K562 (cell line): Measurements from ENCODE around the gene PMF1. TPM values are rescaled to one million over a fixed set of nuclear protein-coding genes. Genes with fewer than 3 reads are reported as not detected.

Source experiments
- ATF4 ChIP-seq: fragments of 450-650 bp; formaldehyde crosslinking; IDR thresholded peaks from 2 replicates; pipeline ENCODE4 v1.4.0; 2022; ENCODE audit warnings: mild to moderate bottlenecking, moderate library complexity
- BHLHE40 ChIP-seq: IDR thresholded peaks from 2 replicates; pipeline ENCODE4 v1.6.1; 2011; ENCODE audit warnings: low read length, improper control_type of control experiment
- E2F8 ChIP-seq: fragments of 450-650 bp; IDR thresholded peaks from 2 replicates; pipeline ENCODE4 v1.7.1; 2018; ENCODE audit warnings: mild to moderate bottlenecking, low read depth; ENCODE audit not compliant: partially characterized antibody
- GABPA ChIP-seq: fragments of 200-800 bp; sonication (Bioruptor generic); conservative IDR thresholded peaks from 2 replicates; pipeline ENCODE4 v1.6.1; 2016; ENCODE audit warnings: low read depth, missing genetic modification characterization, missing compliant biosample characterization
- HDAC1 ChIP-seq, 2 experiments: fragments of 450-650 bp; IDR thresholded peaks; 2 replicates each; pipeline ENCODE4 v1.6.1; 2016 to 2017; ENCODE audit warnings: inconsistent platforms in 1 of 2, mild to moderate bottlenecking in 1 of 2, moderate library complexity in 1 of 2
- HEY1 ChIP-seq: fragments of 250-450 bp; sonication (Bioruptor Pico); IDR thresholded peaks from 2 replicates; pipeline ENCODE4 v1.5.0; 2020; ENCODE audit warnings: mild to moderate bottlenecking, moderate library complexity, borderline replicate concordance
- HMBOX1 ChIP-seq: sonication (generic); IDR thresholded peaks from 2 replicates; pipeline ENCODE4 v1.6.1; 2016
- KDM2B ChIP-seq: fragments of 250-450 bp; sonication (Bioruptor Pico); IDR thresholded peaks from 2 replicates; pipeline ENCODE4 v1.8.0; 2021; ENCODE audit warnings: mild to moderate bottlenecking, moderate library complexity
- MAX ChIP-seq: sonication (generic); formaldehyde crosslinking; IDR thresholded peaks from 2 replicates; pipeline ENCODE4 v1.9.0; 2022; ENCODE audit warnings: mild to moderate bottlenecking, missing genetic modification reagents
- RBM22 ChIP-seq: fragments of 200-400 bp; formaldehyde crosslinking; IDR thresholded peaks from 2 replicates; pipeline ENCODE4 v1.6.1; 2018; ENCODE audit warnings: low read length, low read depth; ENCODE audit not compliant: poor library complexity, severe bottlenecking
- TAF9B ChIP-seq: fragments of 450-650 bp; IDR thresholded peaks from 2 replicates; pipeline ENCODE4 v1.6.1; 2018; ENCODE audit warnings: mild to moderate bottlenecking; ENCODE audit not compliant: partially characterized antibody
- UBTF ChIP-seq, 2 experiments: IDR thresholded peaks; 2 replicates each; pipeline ENCODE4 v1.6.1; 2012; ENCODE audit warnings: improper control_type of control experiment in 2 of 2, low read depth in 2 of 2, low read length in 2 of 2, borderline replicate concordance in 1 of 2
- ZFP91 ChIP-seq: sonication (generic); formaldehyde crosslinking; IDR thresholded peaks from 2 replicates; pipeline ENCODE4 v1.8.0; 2022; ENCODE audit warnings: mild to moderate bottlenecking, missing genetic modification reagents
- ZNF274 ChIP-seq: IDR thresholded peaks from 2 replicates; pipeline ENCODE4 v1.6.1; 2011; ENCODE audit warnings: low read depth, mild to moderate bottlenecking, low read length, moderate library complexity, borderline replicate concordance
- ZNF395 ChIP-seq: fragments of 200-800 bp; sonication (Bioruptor generic); IDR thresholded peaks from 2 replicates; pipeline ENCODE4 v1.6.1; 2017; ENCODE audit warnings: missing genetic modification characterization, missing compliant biosample characterization
- polyA plus RNA-seq, 8 experiments: library from polyadenylated mRNA; depleted of rRNA in 4 of 8; stranded (reverse) in 5 of 8; unstranded in 3 of 8; fragments of >200 nt; fragmentation: Nextera tagmentation in 2 of 8; fragmentation: Illumina TruSeq in 1 of 8; extraction: Ambion mirVana in 2 of 8; extraction: Trizol in 1 of 8; gene quantifications; 2 replicates each; pipeline versions ENCODE4 v1.2.1 to v1.2.3, GENCODE V29; 2011 to 2014; ENCODE audit warnings: inconsistent platforms in 1 of 8, missing spikeins in 1 of 8
- total RNA-seq, 7 experiments: library from RNA; depleted of rRNA in 6 of 7; stranded (reverse); fragments of >200 nt in 6 of 7; fragmentation: Illumina TruSeq in 2 of 7; extraction: Trizol in 2 of 7; gene quantifications; 2 replicates each; pipeline versions ENCODE4 v1.2.1 to v1.2.3, GENCODE V29; 2011 to 2021; ENCODE audit warnings: low replicate concordance in 1 of 7

Gene PMF1
- total and polyA plus RNA-seq, 9 of the 15 experiments (the other 6 are each of a cell fraction or from before 2014, with no cell fraction given): 9.4 to 92.9 (median 71.0) TPM

GRCh38 chr1:156282479-156283222 is 69.8 kb downstream of the PMF1 start, which contains the start of gene SMG5 (continued):
- TF ChIP-seq TAF9B (peak; percentile 93), KDM2B (CRISPR knock-in tag) (no peak), GABPA (peak; percentile 94), BHLHE40 (peak; percentile 11; the same call in 1 of the 2 replicates), HEY1 (CRISPR knock-in tag) (no peak), MAX (peak; percentile 59), RBM22 (peak; percentile 59), ZNF395 (CRISPR knock-in tag) (peak; percentile 88), E2F8 (peak; percentile 79), ZNF274 (no peak; the same call in 1 of the 2 replicates), ZFP91 (CRISPR knock-in tag) (0 out of 2 replicates have a peak, but pooled peaks have one; percentile 57), HDAC1 (IDR thresholded peaks at IDR 0.05) (peak in 1 of 2 experiments; percentile 62; a peak in 1 of 4 replicates), HMBOX1 (peak; percentile 77; the same call in 1 of the 2 replicates), ATF4 (CRISPR knock-in tag) (no peak), UBTF (IDR thresholded peaks at IDR 0.05; ENCODE audit: borderline replicate concordance in 1 of 2, low read depth in 2 of 2, low read length in 2 of 2) (peak in 1 of 2 experiments; percentile 42; a peak in 1 of 4 replicates)
